Keratinocyte (primary cell): Measurements from ENCODE around the gene WDR7. TPM values are rescaled to one million over a fixed set of nuclear protein-coding genes. Genes with fewer than 3 reads are reported as not detected.

Experiments
- DNase-seq: peaks from one replicate; pipeline ENCODE4 v3.0.0-alpha.2; 2011; ENCODE audit warnings: low read depth, missing footprints, low spot score
- FAIRE-seq: peaks from 2 replicates; lab custom pipeline; 2011; peaks lifted over from hg19 to GRCh38; lab: Jason Lieb, UNC
- H2AFZ ChIP-seq: 2 replicates; pipeline ENCODE4 v1.6.0; 2012; ENCODE audit warnings: low read length, control low read depth, inconsistent platforms; ENCODE audit not compliant: control insufficient read depth
- H3K27ac ChIP-seq: 2 replicates; pipeline ENCODE4 v1.5.1; 2011; ENCODE audit warnings: low read length; ENCODE audit not compliant: control insufficient read depth, insufficient read depth
- H3K27me3 ChIP-seq: 3 replicates; pipeline ENCODE4 v1.6.0; 2011; ENCODE audit warnings: low read length; ENCODE audit not compliant: control insufficient read depth, insufficient read depth; ENCODE audit errors: extremely low read depth
- H3K36me3 ChIP-seq, 2 experiments: 2 replicates in 1 of 2; 3 replicates in 1 of 2; pipeline ENCODE4 v1.5.1; 2011; ENCODE audit warnings: low read length in 2 of 2, mild to moderate bottlenecking in 1 of 2; ENCODE audit not compliant: control insufficient read depth in 2 of 2, insufficient read depth in 2 of 2; ENCODE audit errors: extremely low read depth in 1 of 2
- H3K4me1 ChIP-seq: 3 replicates; pipeline ENCODE4 v1.5.1; 2011; ENCODE audit warnings: low read length; ENCODE audit not compliant: control insufficient read depth, insufficient read depth; ENCODE audit errors: extremely low read depth
- H3K4me2 ChIP-seq: 3 replicates; pipeline ENCODE4 v1.6.0; 2011; ENCODE audit warnings: low read depth, low read length; ENCODE audit not compliant: control insufficient read depth, insufficient read depth; ENCODE audit errors: extremely low read depth
- H3K4me3 ChIP-seq, 3 experiments: fragments of 200-600 bp in 1 of 3; sonication (generic) in 1 of 3; 2 replicates in 2 of 3; 3 replicates in 1 of 3; pipeline ENCODE4 v1.5.1; 2011 to 2016; ENCODE audit warnings: low read length in 3 of 3, mild to moderate bottlenecking in 3 of 3, control low read depth in 2 of 3, inconsistent platforms in 1 of 3, low read depth in 1 of 3, mixed read lengths in 1 of 3, mixed run types in 1 of 3, moderate library complexity in 1 of 3; ENCODE audit not compliant: control insufficient read depth in 2 of 3, insufficient read depth in 2 of 3; ENCODE audit errors: extremely low read depth in 1 of 3
- H3K79me2 ChIP-seq: 2 replicates; pipeline ENCODE4 v1.6.0; 2012; ENCODE audit warnings: low read length; ENCODE audit not compliant: control insufficient read depth, insufficient read depth
- H3K9ac ChIP-seq: 3 replicates; pipeline ENCODE4 v1.6.0; 2011; ENCODE audit warnings: low read length; ENCODE audit not compliant: control insufficient read depth, insufficient read depth; ENCODE audit errors: extremely low read depth
- H3K9me1 ChIP-seq: 3 replicates; pipeline ENCODE4 v1.6.0; 2011; ENCODE audit warnings: low read length; ENCODE audit not compliant: control insufficient read depth, insufficient read depth; ENCODE audit errors: extremely low read depth
- H3K9me3 ChIP-seq: 2 replicates; pipeline ENCODE4 v1.5.1; 2012; ENCODE audit warnings: low read depth, low read length; ENCODE audit not compliant: control insufficient read depth
- H4K20me1 ChIP-seq: 3 replicates; pipeline ENCODE4 v1.6.0; 2011; ENCODE audit warnings: low read length; ENCODE audit not compliant: control insufficient read depth, insufficient read depth; ENCODE audit errors: extremely low read depth
- CTCF ChIP-seq, 3 experiments: IDR thresholded peaks in 1 of 3; conservative IDR thresholded peaks in 1 of 3; optimal IDR thresholded peaks in 1 of 3; 2 replicates in 2 of 3; 3 replicates in 1 of 3; pipeline versions ENCODE3 to v1.5.1; 2011; ENCODE audit warnings: low read length in 3 of 3, mild to moderate bottlenecking in 3 of 3, moderate library complexity in 2 of 3, control low read depth in 1 of 3, inconsistent platforms in 1 of 3; ENCODE audit not compliant: insufficient read depth in 2 of 3; ENCODE audit errors: extremely low read depth in 1 of 3
- EZH2 ChIP-seq: IDR thresholded peaks from one replicate; pipeline ENCODE4 v1.6.1; 2012; ENCODE audit warnings: inconsistent platforms, mild to moderate bottlenecking, low read length, moderate library complexity
- dilution Hi-C: fragments of 300-500 bp; cut with MboI; formaldehyde crosslinking; loops from one replicate; pipeline ENCODE4 v1.7.0; 2020; ENCODE audit warnings: low sequenced_read_pairs; ENCODE audit not compliant: extremely low pct_ligation_motif_present
- polyA plus RNA-seq, 5 experiments: library from polyadenylated mRNA; depleted of rRNA in 3 of 5; stranded (reverse) in 3 of 5; stranded (forward) in 1 of 5; unstranded in 1 of 5; fragments of >200 nt; gene quantifications; 1 replicate in 1 of 5; 2 replicates in 3 of 5; 3 replicates in 1 of 5; pipeline versions ENCODE4 v1.2.1 to v1.2.3, GENCODE V29; 2011 to 2012; ENCODE audit warnings: missing spikeins in 2 of 5, low read depth in 1 of 5, low replicate concordance in 1 of 5

The WDR7 gene
- polyA plus RNA-seq, 1 donor (not counting 4 experiments of a cell fraction or from before 2014, with no cell fraction given): 6.9 TPM

- Histone ChIP-seq H3K27me3 (no peaks in the 10 kb centered on the region), H3K79me2 (no peaks in the 10 kb centered on the region), H3K36me3 (no peaks in the 10 kb centered on the region), H3K9me3 (no peaks in the 10 kb centered on the region), H3K9ac (no peak overlapping the region), H3K9me1 (no peaks in the 10 kb centered on the region), H3K4me3 (no peak overlapping the region), H4K20me1 (no peaks in the 10 kb centered on the region), H3K4me1 (no peaks in the 10 kb centered on the region), H3K4me2 (no peak overlapping the region), H3K27ac (no peak overlapping the region), H2AFZ (no peak overlapping the region)
- DNase-seq (no peak), FAIRE-seq (no peak)
- dilution Hi-C loops: no loop called here
- TF ChIP-seq CTCF (optimal IDR thresholded peaks at IDR 0.05 in 1 of 3, IDR thresholded peaks at IDR 0.05 in 1 of 3, conservative IDR thresholded peaks at IDR 0.05 in 1 of 3; ENCODE audit: extremely low read depth in 1 of 3, insufficient read depth in 2 of 3, low read length in 3 of 3): no peak
Observed at GRCh38 chr18:56712761-56713160, 61.6 kb downstream of the WDR7 start.

- no peak overlapping the region for H3K4me2 ChIP-seq
- dilution Hi-C loops: no loop called here
- FAIRE-seq: no peak
- no peaks in the 10 kb centered on the region for H3K36me3 ChIP-seq
- no peak overlapping the region for H3K4me3 ChIP-seq
- DNase-seq: no peak
- H3K4me1 ChIP-seq: no peaks in the 10 kb centered on the region
- TF ChIP-seq CTCF (optimal IDR thresholded peaks at IDR 0.05 in 1 of 3, IDR thresholded peaks at IDR 0.05 in 1 of 3, conservative IDR thresholded peaks at IDR 0.05 in 1 of 3; ENCODE audit: extremely low read depth in 1 of 3, insufficient read depth in 2 of 3, low read length in 3 of 3) (no peak), EZH2 (no peak)
- no peak overlapping the region for H2AFZ ChIP-seq
- H3K9me3 ChIP-seq: no peaks in the 10 kb centered on the region
- H3K27ac ChIP-seq: no peak overlapping the region
- H3K9me1 ChIP-seq: no peaks in the 10 kb centered on the region
- H3K9ac ChIP-seq: no peak overlapping the region
- no peaks in the 10 kb centered on the region for H3K79me2 ChIP-seq
- H4K20me1 ChIP-seq: no peaks in the 10 kb centered on the region
- no peaks in the 10 kb centered on the region for H3K27me3 ChIP-seq
Observed at GRCh38 chr18:56715121-56715520, 64.0 kb downstream of the WDR7 start.
